Suprapubic skin (tissue), 4 donors: ENCODE data around the gene ASF1B. TPM values are rescaled to one million over a fixed set of nuclear protein-coding genes. Genes with fewer than 3 reads are reported as not detected.

Source experiments
- DNase-seq, 2 donors: peaks; one replicate each; pipeline ENCODE4 v3.0.0-alpha.2; 2019; ENCODE audit warnings: low spot score in 2 of 2
- H3K27ac ChIP-seq: fragments of 200-600 bp; sonication (generic); one replicate; pipeline ENCODE4 v1.5.1; 2019
- H3K27me3 ChIP-seq: fragments of 200-600 bp; sonication (generic); one replicate; pipeline ENCODE4 v1.5.1; 2019
- H3K36me3 ChIP-seq: fragments of 200-600 bp; sonication (generic); one replicate; pipeline ENCODE4 v1.5.1; 2019
- H3K4me1 ChIP-seq: fragments of 200-600 bp; sonication (generic); one replicate; pipeline ENCODE4 v1.5.1; 2019
- H3K4me3 ChIP-seq: fragments of 200-600 bp; sonication (generic); one replicate; pipeline ENCODE4 v1.5.1; 2019; ENCODE audit warnings: mild to moderate bottlenecking
- H3K9me3 ChIP-seq: fragments of 200-600 bp; sonication (generic); one replicate; pipeline ENCODE4 v1.5.1; 2019
- CTCF ChIP-seq, 2 donors: fragments of 200-600 bp in 1 of 2; fragments of 450-650 bp in 1 of 2; sonication (generic) in 1 of 2; IDR thresholded peaks; one replicate each; pipeline ENCODE4 v1.5.1; 2016 to 2019; ENCODE audit warnings: antibody characterized with exemption in 2 of 2, mild to moderate bottlenecking in 1 of 2, moderate library complexity in 1 of 2
- EP300 ChIP-seq: sonication (generic); formaldehyde crosslinking; IDR thresholded peaks from one replicate; pipeline ENCODE4 v1.6.1; 2017; ENCODE audit warnings: antibody characterized with exemption
- POLR2A ChIP-seq, 2 donors: fragments of 450-650 bp; IDR thresholded peaks; one replicate each; pipeline ENCODE4 v1.6.1; 2017; ENCODE audit warnings: antibody characterized with exemption in 2 of 2, mild to moderate bottlenecking in 2 of 2, moderate library complexity in 2 of 2
- POLR2AphosphoS5 ChIP-seq, 3 donors: sonication (generic); formaldehyde crosslinking; IDR thresholded peaks; one replicate each; pipeline ENCODE4 v1.6.1; 2017; ENCODE audit warnings: antibody characterized with exemption in 3 of 3
- WGBS: methylation state at CpG from one replicate; pipeline ENCODE4 v1.1.5; 2018; 5-methylcytosine and 5-hydroxymethylcytosine counted together
- total RNA-seq, 4 donors: library from RNA; depleted of rRNA; stranded (reverse); fragments of >200 nt; gene quantifications; one replicate each; pipeline ENCODE4 v1.1.0, GENCODE V29; 2016

ASF1B gene
- total RNA-seq, 4 donors from 2014 or later: 3.4 to 8.8 (median 7.8) TPM

DNA sequence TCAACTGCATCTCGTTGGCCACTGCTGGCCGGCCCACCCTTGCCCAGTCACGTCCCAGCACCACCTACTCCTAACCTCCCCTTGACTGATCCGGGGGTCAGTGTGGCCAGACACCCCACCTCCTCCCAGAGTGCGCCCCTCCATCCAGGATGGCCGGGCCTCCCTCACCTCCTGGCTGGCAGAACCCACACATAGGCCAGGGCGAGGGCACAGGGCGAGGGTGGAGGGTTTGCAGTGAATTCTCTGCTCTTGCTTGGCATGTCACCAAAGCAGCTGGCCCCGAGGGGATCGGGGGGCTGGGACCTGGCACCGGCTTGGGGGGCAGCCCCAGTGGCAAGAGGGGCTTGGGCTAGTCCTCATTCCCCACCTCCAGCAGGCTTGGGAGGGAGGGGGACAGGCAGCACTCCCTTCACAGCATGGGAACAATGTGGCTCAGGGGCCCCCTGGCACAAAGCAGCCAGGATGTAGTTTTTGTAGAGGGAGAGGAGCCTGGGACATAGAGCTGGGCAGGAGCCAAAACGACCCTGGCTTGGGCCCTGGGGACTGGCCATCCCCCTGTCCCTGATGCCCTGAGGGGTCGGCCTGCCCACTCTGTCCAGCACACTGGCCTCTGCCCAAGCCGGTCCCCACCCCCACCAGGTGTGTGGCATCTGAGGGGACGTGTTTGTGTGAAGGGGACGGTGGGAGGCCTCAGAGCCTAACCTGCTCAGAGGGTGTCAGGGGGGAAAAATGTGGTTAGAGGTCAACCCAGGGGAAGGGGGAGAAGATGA lies 28.5 kb upstream of the ASF1B start:
- no peak for DNase-seq

GRCh38 chr19:14164082-14164481 lies 27.7 kb upstream of the ASF1B start:
- H3K36me3 ChIP-seq: peaks cover 32% of the 10 kb centered on the region

More for the DNA sequence above, 28.5 kb upstream of the ASF1B start:
- TF ChIP-seq EP300 (no peak), CTCF (IDR thresholded peaks at IDR 0.05) (no peak), POLR2AphosphoS5 (IDR thresholded peaks at IDR 0.05) (no peak), POLR2A (IDR thresholded peaks at IDR 0.05) (no peak)
- Histone ChIP-seq H3K27ac (no peak overlapping the region), H3K4me1 (peaks cover 14% of the 10 kb centered on the region), H3K4me3 (no peak overlapping the region), H3K27me3 (no peaks in the 10 kb centered on the region), H3K9me3 (no peaks in the 10 kb centered on the region), H3K36me3 (peaks cover 25% of the 10 kb centered on the region)
- WGBS: 85% methylated on average over 13 of the region's 16 CpGs

DNA sequence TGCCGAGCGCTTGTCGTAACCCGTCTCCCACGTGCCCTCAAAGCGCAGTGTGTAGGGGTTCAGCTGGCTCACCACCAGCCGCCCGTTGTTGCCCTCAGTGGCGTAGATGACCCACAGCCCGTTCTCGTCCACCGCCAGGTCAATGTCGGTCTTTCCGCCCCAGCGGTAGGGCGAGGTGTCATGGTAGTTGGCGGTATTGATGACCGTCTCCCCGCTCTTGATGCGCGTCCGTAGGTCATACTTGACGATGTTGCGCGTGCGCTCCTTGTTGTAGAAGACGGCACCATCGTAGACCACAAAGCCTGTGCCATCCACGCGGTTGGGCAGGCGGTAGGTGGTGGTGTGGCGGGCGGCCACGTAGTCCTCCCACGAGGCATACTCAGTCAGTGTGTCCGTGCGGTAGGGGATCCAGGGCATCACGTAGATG lies 26.5 kb upstream of the ASF1B start:
- Histone ChIP-seq H3K4me3 (no peak overlapping the region), H3K27me3 (no peaks in the 10 kb centered on the region), H3K36me3 (peaks cover 44% of the 10 kb centered on the region), H3K4me1 (peaks cover 12% of the 10 kb centered on the region), H3K9me3 (no peaks in the 10 kb centered on the region), H3K27ac (no peak overlapping the region)
- TF ChIP-seq CTCF (IDR thresholded peaks at IDR 0.05) (no peak), POLR2A (IDR thresholded peaks at IDR 0.05) (no peak), POLR2AphosphoS5 (IDR thresholded peaks at IDR 0.05) (no peak), EP300 (no peak)
- 98% methylated on average over 38 of the region's 38 CpGs for WGBS
- DNase-seq: no peak

More at GRCh38 chr19:14164082-14164481, 27.7 kb upstream of the ASF1B start:
- no peaks in the 10 kb centered on the region for H3K9me3 ChIP-seq
- DNase-seq: no peak
- WGBS: 78% methylated on average over 11 of the region's 11 CpGs
- H3K27me3 ChIP-seq: no peaks in the 10 kb centered on the region
- H3K4me1 ChIP-seq: peaks cover 14% of the 10 kb centered on the region
- TF ChIP-seq EP300 (no peak), POLR2AphosphoS5 (IDR thresholded peaks at IDR 0.05) (no peak), POLR2A (IDR thresholded peaks at IDR 0.05) (no peak), CTCF (IDR thresholded peaks at IDR 0.05) (no peak)
- H3K27ac ChIP-seq: no peak overlapping the region
- H3K4me3 ChIP-seq: no peak overlapping the region

DNA sequence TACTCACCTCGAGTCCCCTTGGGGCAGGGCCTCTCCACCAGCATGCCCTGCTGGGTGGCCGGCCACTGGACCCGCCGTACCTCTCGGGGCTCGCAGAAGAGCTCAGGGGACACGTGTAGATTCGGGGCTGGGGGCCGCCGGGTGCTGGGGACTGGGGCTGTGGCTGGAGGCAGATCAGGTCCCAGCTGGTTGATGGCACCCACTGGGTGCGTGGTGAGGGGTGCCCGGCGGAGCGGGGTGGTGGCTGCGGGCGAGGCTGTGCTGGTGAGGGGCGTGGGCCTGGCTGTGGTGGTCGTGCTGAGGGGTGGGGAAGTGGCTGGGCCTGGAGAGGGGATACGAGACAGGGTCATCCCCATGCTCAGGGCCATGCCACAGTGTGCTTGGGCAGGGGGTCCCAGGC lies 24.9 kb upstream of the ASF1B start:
- Histone ChIP-seq H3K4me3 (no peak overlapping the region), H3K4me1 (no peaks in the 10 kb centered on the region), H3K27me3 (no peaks in the 10 kb centered on the region), H3K36me3 (peaks cover 59% of the 10 kb centered on the region), H3K27ac (no peak overlapping the region), H3K9me3 (no peaks in the 10 kb centered on the region)
- no peak for TF ChIP-seq POLR2AphosphoS5 (IDR thresholded peaks at IDR 0.05)
- no peak for DNase-seq
- 80% methylated on average over 2 of the region's 19 CpGs for WGBS

- Histone ChIP-seq H3K9me3 (no peaks in the 10 kb centered on the region), H3K27me3 (no peaks in the 10 kb centered on the region), H3K36me3 (peaks cover 71% of the 10 kb centered on the region), H3K4me3 (no peak overlapping the region), H3K4me1 (no peaks in the 10 kb centered on the region), H3K27ac (no peak overlapping the region)
- WGBS: 87% methylated on average over 13 of the region's 25 CpGs
- no peak for DNase-seq
- TF ChIP-seq POLR2AphosphoS5 (IDR thresholded peaks at IDR 0.05): no peak
- no peak for TF ChIP-seq CTCF (IDR thresholded peaks at IDR 0.05)
- TF ChIP-seq EP300: no peak
- TF ChIP-seq POLR2A (IDR thresholded peaks at IDR 0.05): no peak
These were observed 23.8 kb upstream of the ASF1B start for GRCh38 chr19:14160017-14160703.
